B cell (primary cell): ENCODE results near the gene MRPL20.

Source experiments
- CTCF ChIP-seq: fragments of 200-600 bp; IDR thresholded peaks from one replicate; pipeline ENCODE4 v1.8.0; 2022; ENCODE audit warnings: antibody characterized with exemption, mild to moderate bottlenecking
- EZH2 ChIP-seq: IDR thresholded peaks from 2 replicates; pipeline ENCODE4 v1.6.1; 2012; ENCODE audit warnings: borderline replicate concordance, low read depth, mild to moderate bottlenecking, moderate library complexity, low read length; ENCODE audit not compliant: insufficient read depth, poor library complexity, severe bottlenecking

DNA sequence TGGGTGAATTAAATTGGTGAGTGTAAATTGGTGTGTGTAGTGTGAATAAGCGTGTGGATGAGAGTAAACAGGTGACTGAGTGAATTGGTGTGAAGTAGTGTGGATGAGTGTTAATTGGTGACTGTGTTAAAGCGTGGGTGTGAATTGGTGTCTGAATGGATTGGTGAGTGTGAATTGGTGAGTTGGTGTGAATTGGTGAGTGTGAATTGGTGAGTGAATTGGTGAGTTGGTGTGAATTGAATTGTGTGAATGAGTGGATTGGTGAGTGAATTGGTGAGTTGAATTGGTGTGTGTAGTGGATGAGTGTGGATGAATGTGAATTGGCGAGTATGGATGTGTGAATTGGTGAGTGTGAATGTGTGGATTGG is 40.4 kb downstream of the MRPL20 start:
- no peak for TF ChIP-seq CTCF
- TF ChIP-seq EZH2, result no peak
